Gastroesophageal sphincter (tissue), 3 donors: ENCODE results near the gene COL25A1.

ENCODE experiments used
- CTCF ChIP-seq, 4 experiments: fragments of 200-600 bp in 2 of 4; fragments of 450-650 bp in 2 of 4; sonication (generic) in 1 of 4; IDR thresholded peaks; one replicate each; pipeline ENCODE4 v1.5.1; 2017 to 2019; ENCODE audit warnings: antibody characterized with exemption in 4 of 4, mild to moderate bottlenecking in 2 of 4, moderate library complexity in 2 of 4
- POLR2A ChIP-seq, 2 donors: fragments of 450-650 bp; IDR thresholded peaks; one replicate each; pipeline ENCODE4 v1.6.1; 2017; ENCODE audit warnings: antibody characterized with exemption in 2 of 2, mild to moderate bottlenecking in 2 of 2, moderate library complexity in 1 of 2

GRCh38 chr4:109315341-109315740 lies 12.9 kb upstream of the COL25A1 start:
- TF ChIP-seq CTCF (IDR thresholded peaks at IDR 0.05) = no peak
- TF ChIP-seq POLR2A (IDR thresholded peaks at IDR 0.05) = no peak
